Panc1 (cell line): ENCODE results near the gene AMDHD2.

ENCODE experiments used
- SIN3A ChIP-seq: IDR thresholded peaks from 2 replicates; pipeline ENCODE4 v1.6.1; 2012; ENCODE audit warnings: low read depth, mild to moderate bottlenecking, low read length, moderate library complexity, borderline replicate concordance; ENCODE audit not compliant: insufficient read depth
- TF ChIP-seq, protein P1 (sequence below): fragments of 450-650 bp; IDR thresholded peaks from 2 replicates; pipeline ENCODE4 v1.5.1; 2017; ENCODE audit warnings: mild to moderate bottlenecking

- no peak for TF ChIP-seq SIN3A
- TF ChIP-seq, protein P1, sequence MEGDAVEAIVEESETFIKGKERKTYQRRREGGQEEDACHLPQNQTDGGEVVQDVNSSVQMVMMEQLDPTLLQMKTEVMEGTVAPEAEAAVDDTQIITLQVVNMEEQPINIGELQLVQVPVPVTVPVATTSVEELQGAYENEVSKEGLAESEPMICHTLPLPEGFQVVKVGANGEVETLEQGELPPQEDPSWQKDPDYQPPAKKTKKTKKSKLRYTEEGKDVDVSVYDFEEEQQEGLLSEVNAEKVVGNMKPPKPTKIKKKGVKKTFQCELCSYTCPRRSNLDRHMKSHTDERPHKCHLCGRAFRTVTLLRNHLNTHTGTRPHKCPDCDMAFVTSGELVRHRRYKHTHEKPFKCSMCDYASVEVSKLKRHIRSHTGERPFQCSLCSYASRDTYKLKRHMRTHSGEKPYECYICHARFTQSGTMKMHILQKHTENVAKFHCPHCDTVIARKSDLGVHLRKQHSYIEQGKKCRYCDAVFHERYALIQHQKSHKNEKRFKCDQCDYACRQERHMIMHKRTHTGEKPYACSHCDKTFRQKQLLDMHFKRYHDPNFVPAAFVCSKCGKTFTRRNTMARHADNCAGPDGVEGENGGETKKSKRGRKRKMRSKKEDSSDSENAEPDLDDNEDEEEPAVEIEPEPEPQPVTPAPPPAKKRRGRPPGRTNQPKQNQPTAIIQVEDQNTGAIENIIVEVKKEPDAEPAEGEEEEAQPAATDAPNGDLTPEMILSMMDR, result no peak
Measured at GRCh38 chr16:2471653-2472487, 48.3 kb upstream of the AMDHD2 start.
